Body of pancreas (tissue), 4 donors: ENCODE results near the gene RAB1A.

Source experiments
- POLR2A ChIP-seq, 3 donors: fragments of 450-650 bp; IDR thresholded peaks; one replicate each; pipeline ENCODE4 v1.6.1; 2016; ENCODE audit warnings: antibody characterized with exemption in 3 of 3, mild to moderate bottlenecking in 2 of 3
- TF ChIP-seq, protein P1 (sequence below), 7 experiments: fragments of 450-650 bp in 4 of 7; fragments of 200-600 bp in 3 of 7; sonication (generic) in 3 of 7; IDR thresholded peaks; one replicate each; pipeline ENCODE4 v1.5.1; 2016 to 2019; ENCODE audit warnings: antibody characterized with exemption in 7 of 7

DNA sequence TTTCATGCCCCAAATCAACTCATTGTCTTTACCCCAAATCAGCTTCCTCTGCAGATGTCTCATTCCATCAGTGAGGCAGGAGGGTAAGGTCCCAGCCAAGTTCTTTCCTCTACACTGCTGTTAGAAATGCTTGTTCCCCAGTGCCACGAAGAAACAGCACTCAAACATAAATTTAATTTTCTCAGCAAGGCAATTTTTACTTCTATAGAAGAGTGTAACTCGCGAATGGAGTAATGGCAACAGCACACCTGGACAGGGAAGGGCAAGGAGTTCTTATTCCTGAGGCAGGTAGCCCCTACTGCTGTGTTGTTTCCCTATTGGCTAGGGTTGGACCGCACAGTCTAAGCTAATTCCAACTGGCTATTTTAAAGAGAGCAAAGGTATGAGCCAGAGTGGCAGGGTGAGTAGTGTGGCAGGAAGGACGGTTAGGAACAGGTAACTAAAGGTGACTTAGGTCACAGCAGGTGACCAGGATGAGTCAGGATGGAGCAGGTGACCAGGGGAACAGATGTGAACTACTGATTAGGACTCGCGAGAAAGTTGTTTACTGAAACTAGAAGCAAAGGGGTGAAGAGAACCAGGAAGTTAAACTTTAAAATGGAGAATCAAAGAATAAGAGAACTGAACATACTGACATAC lies 85.7 kb downstream of the RAB1A start:
- TF ChIP-seq, protein P1, sequence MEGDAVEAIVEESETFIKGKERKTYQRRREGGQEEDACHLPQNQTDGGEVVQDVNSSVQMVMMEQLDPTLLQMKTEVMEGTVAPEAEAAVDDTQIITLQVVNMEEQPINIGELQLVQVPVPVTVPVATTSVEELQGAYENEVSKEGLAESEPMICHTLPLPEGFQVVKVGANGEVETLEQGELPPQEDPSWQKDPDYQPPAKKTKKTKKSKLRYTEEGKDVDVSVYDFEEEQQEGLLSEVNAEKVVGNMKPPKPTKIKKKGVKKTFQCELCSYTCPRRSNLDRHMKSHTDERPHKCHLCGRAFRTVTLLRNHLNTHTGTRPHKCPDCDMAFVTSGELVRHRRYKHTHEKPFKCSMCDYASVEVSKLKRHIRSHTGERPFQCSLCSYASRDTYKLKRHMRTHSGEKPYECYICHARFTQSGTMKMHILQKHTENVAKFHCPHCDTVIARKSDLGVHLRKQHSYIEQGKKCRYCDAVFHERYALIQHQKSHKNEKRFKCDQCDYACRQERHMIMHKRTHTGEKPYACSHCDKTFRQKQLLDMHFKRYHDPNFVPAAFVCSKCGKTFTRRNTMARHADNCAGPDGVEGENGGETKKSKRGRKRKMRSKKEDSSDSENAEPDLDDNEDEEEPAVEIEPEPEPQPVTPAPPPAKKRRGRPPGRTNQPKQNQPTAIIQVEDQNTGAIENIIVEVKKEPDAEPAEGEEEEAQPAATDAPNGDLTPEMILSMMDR (IDR thresholded peaks at IDR 0.05): no peak
- no peak for TF ChIP-seq POLR2A (IDR thresholded peaks at IDR 0.05)
